Glomerular visceral epithelial cell (primary cell): Measurements from ENCODE around the gene SPATA31D1.

ENCODE experiments used
- DNase-seq: peaks from one replicate; pipeline ENCODE4 v3.0.0-alpha.2; 2016; ENCODE audit errors: extremely low spot score

Gene SPATA31D1

GRCh38 chr9:82021198-82021597 lies 32.6 kb downstream of the SPATA31D1 start:
- peak; percentile 92 for DNase-seq

GRCh38 chr9:82022121-82022520 lies 33.5 kb downstream of the SPATA31D1 start:
- no peak for DNase-seq

GRCh38 chr9:82024908-82025307 lies 36.3 kb downstream of the SPATA31D1 start:
- no peak for DNase-seq

GRCh38 chr9:82031538-82032280 lies 43.1 kb downstream of the SPATA31D1 start:
- peak; percentile 26 for DNase-seq

- DNase-seq, result no peak
Observed at GRCh38 chr9:82034956-82035731, 46.6 kb downstream of the SPATA31D1 start.

- DNase-seq, result no peak
Observed at GRCh38 chr9:82036086-82036485, 47.5 kb downstream of the SPATA31D1 start.

GRCh38 chr9:82037126-82037525 lies 48.6 kb downstream of the SPATA31D1 start:
- no peak for DNase-seq

- DNase-seq, result no peak
Observed at GRCh38 chr9:82038897-82039296, 50.3 kb downstream of the SPATA31D1 start.
